NK-92 (cell line): ENCODE results near the gene HTR3B.
"Not testable (repeated sequence)": the region's sequence is repeated elsewhere in the genome, so short reads cannot be mapped to it uniquely, and the experiment has no call there.

Experiments used
- DNase-seq: peaks from one replicate; lab custom pipeline; 2025; ENCODE audit not compliant: unreplicated experiment; lab: John Stamatoyannopoulos, UW

Gene HTR3B

GRCh38 chr11:113904379-113905101 is at the start of gene HTR3B:
HTR3B (plus strand) TSS chr11:113904796; CDS start chr11:113904934, 138 bp downstream.
- no peak for DNase-seq

GRCh38 chr11:113855803-113856202 is 48.8 kb upstream of the HTR3B start:
- DNase-seq, result no peak

GRCh38 chr11:113856966-113857759 is 47.4 kb upstream of the HTR3B start:
- no peak for DNase-seq

- no peak for DNase-seq
Measured at GRCh38 chr11:113859665-113860064, 44.9 kb upstream of the HTR3B start.

- no peak for DNase-seq
Measured at GRCh38 chr11:113862435-113862834, 42.2 kb upstream of the HTR3B start.

DNA sequence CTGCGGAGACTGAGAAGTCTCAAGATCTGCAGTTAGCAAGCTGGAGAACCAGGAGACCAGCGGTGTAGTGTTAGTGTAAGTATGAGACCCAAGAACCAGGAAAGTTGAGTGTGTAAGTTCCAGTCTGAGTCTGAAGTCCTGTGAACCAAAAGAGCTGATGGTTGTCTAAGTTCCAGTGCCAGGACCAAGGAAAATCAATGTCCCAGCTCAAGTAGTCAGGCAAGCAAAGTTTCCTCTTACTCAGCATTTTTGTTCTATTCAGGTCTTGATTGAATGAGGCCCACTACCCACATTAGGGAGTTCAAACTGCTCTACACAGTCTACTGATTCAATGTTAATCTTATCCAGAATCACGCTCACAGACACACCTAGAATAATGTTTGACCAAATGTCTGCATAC is 40.2 kb upstream of the HTR3B start:
- DNase-seq, result no peak

- DNase-seq, result no peak
Measured at GRCh38 chr11:113865873-113866272, 38.7 kb upstream of the HTR3B start.

GRCh38 chr11:113867843-113868503 is 36.6 kb upstream of the HTR3B start:
- no peak for DNase-seq

GRCh38 chr11:113871336-113871735 is 33.3 kb upstream of the HTR3B start:
- no peak for DNase-seq

DNA sequence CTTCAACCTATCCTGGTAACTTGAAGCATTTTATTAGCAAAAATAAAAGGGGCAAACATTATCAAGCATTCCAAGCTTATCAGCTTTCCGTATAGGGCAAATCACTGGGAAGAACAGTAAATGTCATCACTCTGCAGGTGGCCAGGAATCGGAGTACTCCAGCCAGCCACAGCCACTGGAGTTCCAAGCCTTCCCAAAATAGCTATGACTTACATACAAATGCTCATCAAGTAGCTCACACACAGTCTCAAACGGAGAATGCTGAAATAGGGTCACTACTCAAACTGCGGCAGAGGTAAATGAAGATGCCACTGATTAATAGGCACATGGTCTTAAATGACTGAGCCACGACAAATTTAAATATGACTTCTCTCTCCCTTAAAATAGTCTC is 31.4 kb upstream of the HTR3B start:
- DNase-seq, result no peak

- no peak for DNase-seq
Measured at GRCh38 chr11:113874096-113874495, 30.5 kb upstream of the HTR3B start.

GRCh38 chr11:113874581-113875233 is 29.9 kb upstream of the HTR3B start:
- no peak for DNase-seq

DNA sequence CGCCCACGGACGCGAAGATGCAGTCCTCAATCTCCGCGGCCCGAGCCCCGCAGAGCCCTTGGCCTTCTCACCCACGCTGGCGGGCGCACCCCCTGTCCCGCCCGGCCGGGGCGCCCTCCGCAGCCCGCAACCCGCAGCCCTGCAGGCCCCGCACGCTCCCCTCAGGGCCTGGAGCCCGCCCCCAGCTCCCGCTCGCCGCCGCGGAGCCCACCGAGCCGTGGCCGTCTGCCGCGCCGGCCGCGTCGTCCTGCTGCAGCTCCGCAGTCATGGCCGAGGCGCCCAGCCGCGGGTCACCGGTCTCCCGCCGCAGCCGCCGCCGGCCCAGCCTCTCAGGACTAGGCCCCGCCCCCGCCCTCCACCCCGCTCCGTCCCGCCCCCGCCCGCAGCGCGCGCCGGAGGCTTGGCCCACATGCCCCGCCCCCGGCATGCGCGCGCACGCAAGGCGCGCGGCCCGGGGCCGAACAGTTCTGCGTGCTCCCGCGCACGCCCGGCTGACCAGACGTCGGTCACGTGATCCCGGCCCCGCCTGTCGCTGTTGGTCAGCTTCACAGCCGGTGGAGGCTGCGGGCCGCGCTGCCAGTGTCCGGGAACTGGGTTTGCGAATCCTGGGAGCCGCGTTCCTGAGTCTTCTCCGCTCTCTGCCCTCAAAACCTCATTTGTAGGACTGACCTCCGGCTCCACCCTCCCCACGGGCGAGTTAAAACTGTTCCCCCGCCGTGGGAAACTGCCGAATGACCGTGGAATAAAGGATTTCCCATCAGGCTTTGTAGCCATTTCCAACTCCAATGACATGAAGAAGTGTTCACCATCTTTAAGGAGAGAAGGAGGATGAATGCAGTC is 29.1 kb upstream of the HTR3B start, which contains the start of gene USP28:
Gene USP28 (minus strand): TSS at position 339 of the 840 bp plus-strand sequence. CDS start 71 bp downstream, at position 268.
- DNase-seq, result no peak

DNA sequence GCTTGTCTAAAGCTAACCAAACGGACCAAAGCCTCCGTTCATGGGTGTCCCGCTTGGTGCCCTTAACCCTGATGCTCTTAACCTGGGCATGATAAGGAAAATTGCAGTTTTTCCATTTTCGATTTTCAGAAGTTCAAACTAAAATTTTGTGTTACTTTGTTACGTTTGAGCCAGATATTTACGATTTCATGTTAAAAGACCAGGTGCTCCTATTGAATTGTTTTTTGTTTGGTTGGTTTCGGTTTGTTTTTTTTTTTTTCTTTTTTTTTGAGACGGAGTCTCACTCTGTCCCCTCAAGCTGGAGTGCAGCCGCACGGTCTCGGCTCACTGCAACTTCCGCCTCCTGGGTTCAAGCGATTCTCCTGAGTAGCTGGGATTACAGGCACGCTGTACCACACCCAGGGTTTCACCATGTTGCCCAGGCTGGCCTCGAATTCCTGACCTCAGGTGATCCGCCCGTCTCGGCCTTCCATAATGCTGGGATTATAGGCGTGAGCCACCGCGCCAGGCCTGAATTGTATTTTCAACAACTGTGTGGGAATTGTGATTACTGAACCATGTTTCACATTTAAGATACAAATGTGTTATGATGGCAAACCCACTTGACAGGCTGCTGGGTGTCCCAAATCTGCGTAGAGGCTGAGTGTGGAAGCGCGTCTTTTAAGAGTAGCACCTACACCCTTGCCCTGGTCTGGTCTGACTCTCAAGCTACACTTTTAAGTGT is 28.4 kb upstream of the HTR3B start:
- DNase-seq, result no peak

GRCh38 chr11:113876798-113877669 is 27.6 kb upstream of the HTR3B start:
- no peak for DNase-seq

GRCh38 chr11:113877670-113878055 is 26.9 kb upstream of the HTR3B start:
- DNase-seq, result no peak

- not testable (repeated sequence) for DNase-seq
Measured at GRCh38 chr11:113879446-113879845, 25.1 kb upstream of the HTR3B start.

DNA sequence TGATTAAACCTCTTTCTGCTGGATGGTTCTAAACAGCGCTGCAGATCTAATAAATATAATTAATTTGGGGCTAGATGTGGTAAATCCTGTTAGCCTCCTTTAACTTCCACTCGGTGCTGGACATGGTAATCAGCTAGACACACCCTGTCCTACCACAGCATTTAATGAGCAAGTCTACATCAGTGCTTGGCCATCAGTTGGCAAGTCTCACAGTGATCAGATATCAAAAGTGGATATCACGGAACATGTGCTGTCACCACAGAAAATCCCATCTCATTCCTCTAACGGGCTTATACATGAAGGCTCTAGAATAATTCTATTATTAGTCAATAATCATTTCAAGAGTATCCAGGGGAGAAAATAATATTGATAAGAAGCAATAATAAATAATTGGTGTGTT is 23.6 kb upstream of the HTR3B start:
- DNase-seq, result no peak

- no peak for DNase-seq
Measured at GRCh38 chr11:113881856-113882255, 22.7 kb upstream of the HTR3B start.
